GM18951 (cell line): ENCODE results near the gene PRR30.

Source experiments
- POLR2A ChIP-seq: IDR thresholded peaks from 4 replicates; pipeline ENCODE4 v1.6.1; 2011; ENCODE audit warnings: mild to moderate bottlenecking; ENCODE audit not compliant: insufficient read length, insufficient read depth; ENCODE audit errors: extremely low read depth
- in situ Hi-C: fragments of 300-500 bp; cut with MboI; formaldehyde crosslinking; loops from one replicate; pipeline ENCODE4 v1.12.0; 2022; ENCODE audit warnings: low sequenced_read_pairs, mixed read lengths, inconsistent platforms; ENCODE audit not compliant: unreplicated experiment

The PRR30 gene

GRCh38 chr2:27149570-27150405 lies 10.6 kb upstream of the PRR30 start:
- TF ChIP-seq POLR2A = no peak
- in situ Hi-C loops = no loop called here

DNA sequence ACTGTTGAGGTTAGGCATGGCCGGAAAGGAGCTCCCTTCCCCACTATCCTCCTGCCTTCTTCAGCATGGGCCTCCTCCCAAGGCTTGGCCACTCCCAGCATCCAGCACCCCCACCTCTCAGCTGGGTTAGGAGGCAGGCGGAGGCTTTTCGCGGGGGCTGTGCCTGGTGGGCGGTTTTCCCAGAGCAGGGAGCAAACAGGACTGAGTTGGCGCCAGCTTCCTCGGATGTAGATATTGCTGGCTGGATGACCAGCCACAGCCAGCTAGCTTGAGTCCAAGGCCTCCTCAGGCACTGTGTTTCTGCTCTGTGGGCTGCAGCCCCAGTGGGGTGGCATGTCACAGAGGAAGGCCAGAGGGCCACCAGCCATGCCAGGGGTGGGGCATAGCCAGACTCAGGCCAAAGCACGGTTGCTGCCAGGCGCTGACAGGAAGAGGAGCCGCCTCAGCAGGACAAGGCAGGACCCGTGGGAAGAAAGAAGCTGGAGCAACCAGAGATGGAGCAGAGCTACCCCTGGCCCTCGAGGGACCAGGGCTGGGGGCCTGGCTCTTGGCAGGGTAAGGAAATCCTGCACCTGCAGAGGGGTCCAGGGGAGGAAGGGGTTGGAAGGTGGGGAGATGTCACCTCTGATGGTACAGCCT lies 9.7 kb upstream of the PRR30 start, which contains the start of gene TCF23:
Gene TCF23, plus strand, starts transcription at position 204 of the 639 bp plus-strand sequence. Its CDS starts 130 bp downstream, at position 334.
- no peak for TF ChIP-seq POLR2A
- in situ Hi-C loops = no loop called here

DNA sequence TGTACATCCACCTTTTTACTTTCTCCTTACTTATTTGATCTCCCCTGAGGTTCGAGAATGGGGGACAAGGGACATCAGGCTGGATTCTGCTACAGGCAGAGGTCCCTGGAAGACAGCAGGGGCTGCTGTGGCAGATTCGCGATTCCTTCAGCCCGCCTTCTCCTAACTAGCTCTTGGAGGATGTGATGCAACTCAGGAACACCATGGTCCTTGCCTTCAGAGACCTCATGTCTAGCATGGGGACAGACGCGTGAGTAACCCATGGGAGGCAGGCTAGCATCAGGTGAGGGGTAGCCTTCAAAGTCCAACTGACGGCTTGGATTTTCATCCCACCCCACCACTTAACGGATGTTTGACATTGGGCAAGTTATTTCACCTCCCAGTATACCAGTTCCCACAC lies 8.7 kb upstream of the PRR30 start:
- TF ChIP-seq POLR2A = no peak
- in situ Hi-C loops = no loop called here

DNA sequence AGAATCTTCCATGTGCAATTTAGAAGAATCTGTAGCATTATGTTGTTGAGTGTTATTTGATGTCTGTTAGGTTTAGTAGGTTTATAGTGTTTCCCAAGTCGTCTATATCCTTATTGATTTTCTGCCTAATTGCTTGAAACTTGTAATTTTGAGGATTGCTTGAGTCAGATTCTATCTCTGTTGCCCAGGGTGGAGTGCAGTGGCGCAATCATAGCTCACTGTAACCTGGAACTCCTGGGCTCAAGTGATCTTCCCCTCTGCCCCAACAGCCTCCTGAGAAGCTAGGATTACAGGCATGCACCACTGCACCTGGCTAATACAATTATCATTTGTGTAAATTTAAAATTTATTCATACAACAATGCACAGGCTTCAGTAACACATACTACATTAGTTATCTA lies 6.5 kb upstream of the PRR30 start:
- in situ Hi-C loops = no loop called here
- no peak for TF ChIP-seq POLR2A

DNA sequence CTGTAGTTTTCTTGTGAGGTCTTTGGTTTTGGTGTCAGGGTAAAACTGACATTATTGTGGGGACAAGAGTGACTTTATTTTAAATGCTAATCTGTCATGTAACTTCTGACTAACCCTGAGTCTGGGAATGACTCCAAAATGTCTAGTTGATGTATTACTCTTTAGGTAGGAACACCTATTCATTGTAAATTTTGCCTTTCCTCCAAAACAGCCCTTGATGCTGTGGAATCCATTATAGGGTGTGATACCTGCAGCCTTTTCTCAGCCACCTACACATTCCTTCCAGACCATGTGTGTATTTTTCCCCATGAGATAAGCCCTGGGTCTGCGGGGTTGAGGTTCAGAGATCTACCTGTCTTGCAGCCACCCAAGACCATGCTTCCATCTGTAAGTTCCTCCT lies 4.1 kb upstream of the PRR30 start:
- in situ Hi-C loops = no loop called here

DNA sequence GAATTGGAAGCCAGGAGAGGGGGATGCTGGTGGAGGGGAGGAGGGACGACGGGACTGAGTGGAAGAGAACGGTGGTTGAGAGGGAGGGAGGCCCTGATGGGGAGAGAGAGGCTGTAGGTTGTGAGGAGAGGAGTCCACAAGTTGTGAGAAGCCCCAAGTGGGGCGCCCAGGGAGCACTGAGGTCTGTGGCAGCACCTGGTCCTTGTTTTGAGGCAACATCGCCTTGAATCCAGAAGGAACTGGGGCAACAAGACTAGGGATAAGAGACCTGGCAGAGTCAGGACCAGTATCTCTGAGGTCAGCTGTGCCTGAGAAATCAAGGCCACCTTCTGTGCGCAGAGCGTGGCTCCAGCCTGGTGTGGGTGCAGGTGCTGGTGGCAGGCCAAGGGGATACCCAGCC lies 1.1 kb downstream of the PRR30 start:
- TF ChIP-seq POLR2A = no peak
- in situ Hi-C loops = no loop called here

More for the DNA sequence above, 4.1 kb upstream of the PRR30 start:
- no peak for TF ChIP-seq POLR2A

DNA sequence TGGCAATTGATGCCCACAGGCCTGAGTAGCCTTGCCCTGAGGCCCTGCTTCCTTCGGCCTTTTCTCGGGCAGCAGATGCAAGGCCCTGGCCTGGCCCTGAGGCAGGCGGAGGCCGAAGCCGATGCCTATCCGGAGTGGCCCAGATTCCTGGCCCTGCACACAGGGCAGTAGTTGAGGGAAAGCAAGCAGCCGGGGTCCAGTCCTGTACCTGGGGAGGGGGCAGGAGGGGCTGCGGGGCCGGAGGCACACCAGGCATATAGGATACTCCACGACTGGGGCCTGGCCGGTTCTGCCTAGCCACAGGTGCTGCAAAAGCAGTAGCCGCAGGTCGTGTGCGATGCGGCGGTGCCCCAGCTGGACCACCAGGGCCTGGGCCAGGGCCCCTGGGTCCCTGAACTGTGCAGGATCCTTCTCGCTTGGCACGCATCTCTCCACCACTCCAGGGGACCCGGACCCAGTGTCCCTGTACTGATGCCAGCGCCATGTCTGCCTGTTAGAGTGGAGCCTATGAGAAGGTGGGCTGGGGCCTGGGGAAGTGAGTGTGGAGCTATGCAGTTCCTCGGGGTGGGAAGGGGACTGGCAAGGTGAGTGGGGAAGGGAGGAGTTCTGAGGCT lies 1.8 kb downstream of the PRR30 start:
- no peak for TF ChIP-seq POLR2A
- in situ Hi-C loops = no loop called here

DNA sequence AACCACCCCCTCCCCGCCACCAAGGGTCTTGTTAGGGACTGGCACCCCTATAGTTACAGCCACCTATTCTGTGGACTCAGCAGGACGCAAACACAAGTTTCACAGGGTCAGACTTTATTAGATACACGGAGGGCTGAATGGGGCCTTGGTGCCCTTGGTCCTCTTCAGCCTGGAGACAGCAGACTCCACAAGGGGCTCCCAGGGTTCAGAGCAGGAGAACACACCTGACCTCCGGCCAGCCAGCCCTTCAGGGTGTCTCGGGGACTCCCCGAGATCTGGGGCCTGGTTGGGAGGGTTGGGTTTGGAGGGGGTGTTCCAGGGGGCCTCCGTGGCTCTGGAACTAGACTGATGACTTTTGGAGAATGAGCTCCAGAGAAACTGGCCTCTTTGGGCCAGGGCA lies 2.5 kb downstream of the PRR30 start:
- in situ Hi-C loops = no loop called here
- no peak for TF ChIP-seq POLR2A

GRCh38 chr2:27135478-27135955 lies 3.7 kb downstream of the PRR30 start:
- in situ Hi-C loops = no loop called here
- TF ChIP-seq POLR2A = no peak

DNA sequence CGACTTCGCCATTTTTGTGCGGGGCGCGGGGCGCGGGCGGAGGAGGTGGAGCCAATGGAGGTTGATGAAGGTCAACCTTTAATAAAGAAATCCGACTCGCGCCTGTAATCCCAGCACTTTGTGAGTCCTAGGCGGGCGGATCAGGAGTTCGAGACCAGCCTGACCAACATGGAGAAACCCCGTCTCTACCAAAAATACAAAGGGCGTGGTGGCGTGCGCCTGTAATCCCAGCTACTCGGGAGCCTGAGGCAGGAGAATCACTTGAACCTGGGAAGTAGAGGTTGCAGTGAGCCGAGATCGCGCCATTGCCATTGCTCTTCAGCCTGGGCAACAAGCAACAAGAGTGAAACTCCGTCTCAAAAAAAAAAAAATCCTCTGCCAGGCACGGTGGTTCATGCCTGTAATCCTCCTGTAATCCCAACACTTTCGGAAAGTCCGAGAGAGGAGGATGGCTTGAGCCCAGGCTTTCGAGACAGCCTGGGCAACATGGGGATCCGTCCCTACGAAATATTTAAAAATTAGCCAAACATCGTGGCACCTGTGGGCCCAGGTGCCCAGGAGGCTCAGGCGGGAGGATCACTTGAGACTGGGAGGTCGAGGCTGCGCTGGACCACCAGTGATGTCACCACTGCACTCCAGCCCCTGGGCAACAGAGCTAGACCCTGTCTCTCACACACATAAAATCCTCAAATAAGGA lies 4.3 kb downstream of the PRR30 start:
- no peak for TF ChIP-seq POLR2A
- in situ Hi-C loops = no loop called here

GRCh38 chr2:27133905-27134780 lies 5.1 kb downstream of the PRR30 start, which contains the start of gene PREB:
Gene PREB, minus strand, starts transcription at chr2:27134636. Its CDS starts 215 bp downstream, at chr2:27134421.
- peak; percentile 95 for TF ChIP-seq POLR2A
- in situ Hi-C loops = no loop called here
